ENCODE results near the gene SH3PXD2B.

SH3PXD2B gene

GRCh38 chr5:172417983-172418630 lies 36.2 kb downstream of the SH3PXD2B start:
- TF ChIP-seq CTCF (IDR thresholded peaks at IDR 0.05; ENCODE audit: insufficient read depth, missing control alignments): no peak
- FAIRE-seq (no peak), DNase-seq (ENCODE audit: insufficient read length, low spot score) (no peak)

GRCh38 chr5:172417130-172417841 lies 37.0 kb downstream of the SH3PXD2B start:
- no peak for FAIRE-seq

GRCh38 chr5:172415362-172416275 lies 38.7 kb downstream of the SH3PXD2B start:
- DNase-seq (ENCODE audit: insufficient read length, low spot score) (no peak), FAIRE-seq (no peak)
- TF ChIP-seq CTCF (IDR thresholded peaks at IDR 0.05; ENCODE audit: insufficient read depth, missing control alignments): no peak

More at GRCh38 chr5:172417130-172417841, 37.0 kb downstream of the SH3PXD2B start:
- no peak for DNase-seq (ENCODE audit: insufficient read length, low spot score)
- TF ChIP-seq CTCF (IDR thresholded peaks at IDR 0.05; ENCODE audit: insufficient read depth, missing control alignments): no peak

GRCh38 chr5:172414531-172415361 lies 39.6 kb downstream of the SH3PXD2B start:
- DNase-seq (ENCODE audit: insufficient read length, low spot score) (no peak), FAIRE-seq (no peak)
- TF ChIP-seq CTCF (IDR thresholded peaks at IDR 0.05; ENCODE audit: insufficient read depth, missing control alignments): no peak

GRCh38 chr5:172413601-172414171 lies 40.6 kb downstream of the SH3PXD2B start:
- TF ChIP-seq CTCF (IDR thresholded peaks at IDR 0.05; ENCODE audit: insufficient read depth, missing control alignments): no peak
- FAIRE-seq: no peak

GRCh38 chr5:172412724-172413286 lies 41.5 kb downstream of the SH3PXD2B start:
- no peak for TF ChIP-seq CTCF (IDR thresholded peaks at IDR 0.05; ENCODE audit: insufficient read depth, missing control alignments)

More at GRCh38 chr5:172413601-172414171, 40.6 kb downstream of the SH3PXD2B start:
- no peak for DNase-seq (ENCODE audit: insufficient read length, low spot score)

More at GRCh38 chr5:172412724-172413286, 41.5 kb downstream of the SH3PXD2B start:
- no peak for FAIRE-seq
- DNase-seq (ENCODE audit: insufficient read length, low spot score): no peak
